ENCODE data around the gene ZNF800.

DNA sequence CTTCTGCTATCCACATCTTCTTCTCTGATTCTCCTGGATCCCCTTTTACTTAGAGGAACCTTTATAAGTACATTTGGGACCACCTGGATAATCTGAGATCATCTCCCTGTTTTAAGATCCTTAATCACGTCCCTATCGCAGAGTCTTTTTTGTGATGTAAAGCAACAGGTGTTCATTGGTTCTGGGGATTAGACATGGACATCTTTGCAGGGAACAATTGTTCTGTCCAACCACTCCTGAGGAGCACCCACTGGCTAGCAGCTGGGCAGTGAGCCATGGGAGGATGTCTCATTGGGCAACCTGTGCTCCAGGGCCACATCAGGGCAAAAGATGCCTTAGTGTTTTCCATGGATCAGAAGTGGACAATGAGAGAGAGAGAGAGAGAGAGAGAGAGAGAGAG, 56.0 kb downstream of the ZNF800 start:
- TF ChIP-seq CTCF (IDR thresholded peaks at IDR 0.05), result no peak
- no peak for TF ChIP-seq POLR2A (IDR thresholded peaks at IDR 0.05)
